HG02870 (cell line): ENCODE data around the gene SMIM24.
"Not testable (repeated sequence)": the region's sequence is repeated elsewhere in the genome, so short reads cannot be mapped to it uniquely, and the experiment has no call there.

Experiments used
- ATAC-seq: cut with Tn5 transposase; IDR thresholded peaks from one replicate; pipeline ENCODE4 v1.9.1; 2021; ENCODE audit warnings: mild to moderate bottlenecking, moderate library complexity; ENCODE audit not compliant: unreplicated experiment

Gene SMIM24

DNA sequence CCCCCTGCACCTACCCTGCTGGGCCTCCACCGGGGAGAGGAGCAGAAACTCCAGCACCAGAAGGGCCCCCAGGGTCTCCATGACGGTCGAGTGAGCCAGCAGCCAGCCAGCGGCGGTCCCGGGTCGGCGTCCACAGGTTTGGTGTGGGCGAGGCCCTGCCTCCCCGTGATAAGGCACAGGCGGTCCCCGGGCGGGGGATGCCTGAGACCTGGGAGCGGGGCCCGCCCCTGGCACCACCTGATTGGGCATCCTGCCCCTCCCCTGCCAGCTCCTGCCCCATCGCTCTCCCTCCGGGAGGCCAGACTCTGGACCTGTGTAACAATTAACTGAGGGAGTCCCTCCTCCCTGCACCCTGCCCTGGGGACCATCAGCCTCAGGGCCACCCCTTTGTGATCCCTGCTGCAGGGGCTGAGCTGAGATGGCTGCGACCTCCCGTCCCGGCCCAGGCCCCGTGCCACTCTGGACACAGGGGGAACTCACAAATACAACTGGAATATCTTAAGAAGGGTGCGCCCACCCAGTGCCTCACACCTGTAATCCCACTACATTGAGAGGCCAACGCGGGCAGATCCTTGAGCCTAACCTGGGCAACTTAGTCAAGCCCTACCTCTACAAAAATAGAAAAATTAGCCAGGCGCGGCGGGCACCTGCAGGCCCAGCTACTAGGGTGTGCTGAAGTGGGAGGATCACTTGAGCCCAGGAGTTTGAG, at the start of gene SMIM24:
Gene SMIM24, minus strand, starts transcription at position 143 of the 709 bp plus-strand sequence. Its CDS starts 62 bp downstream, at position 81.
- ATAC-seq, result no peak

DNA sequence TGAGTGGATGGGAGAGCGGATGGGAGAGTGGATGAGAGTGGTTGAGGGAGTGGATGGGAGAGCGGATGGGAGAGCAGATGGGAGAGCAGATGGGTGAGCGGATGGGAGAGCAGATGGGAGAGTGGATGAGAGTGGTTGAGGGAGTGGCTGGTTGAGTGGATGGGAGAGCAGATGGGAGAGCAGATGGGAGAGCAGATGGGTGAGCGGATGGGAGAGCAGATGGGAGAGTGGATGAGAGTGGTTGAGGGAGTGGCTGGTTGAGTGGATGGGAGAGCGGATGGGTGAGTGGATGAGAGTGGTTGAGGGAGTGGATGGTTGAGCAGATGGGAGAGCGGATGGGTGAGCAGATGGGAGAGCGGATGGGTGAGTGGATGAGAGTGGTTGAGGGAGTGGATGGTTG, 49.0 kb upstream of the SMIM24 start:
- ATAC-seq, result not testable (repeated sequence)

DNA sequence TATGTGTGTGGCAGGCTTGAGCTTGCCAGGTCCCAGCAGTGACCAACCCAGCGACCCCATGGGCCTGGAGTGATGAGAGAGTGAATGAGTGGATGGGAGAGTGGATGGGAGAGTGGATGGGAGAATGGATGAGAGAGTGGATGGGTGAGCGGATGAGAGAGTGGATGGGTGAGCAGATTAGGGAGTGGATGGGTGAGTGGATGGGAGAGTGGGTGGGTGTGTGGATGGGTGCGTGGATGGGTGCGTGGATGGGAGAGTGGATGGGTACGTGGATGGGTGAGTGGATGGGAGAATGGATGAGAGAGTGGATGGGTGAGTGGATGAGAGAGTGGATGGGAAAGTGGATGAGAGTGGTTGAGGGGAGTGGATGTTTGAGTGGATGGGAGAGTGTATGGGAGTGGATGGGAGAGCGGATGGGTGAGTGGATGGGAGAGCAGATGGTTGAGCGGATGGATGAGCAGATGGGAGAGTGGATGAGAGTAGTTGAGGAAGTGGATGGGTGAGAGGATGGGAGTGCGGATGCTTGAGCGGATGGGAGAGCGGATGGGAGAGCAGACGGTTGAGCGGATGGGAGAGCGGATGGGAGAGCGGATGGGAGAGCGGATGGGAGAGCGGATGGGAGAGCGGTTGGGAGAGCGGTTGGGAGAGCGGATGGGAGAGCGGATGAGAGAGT, 48.4 kb upstream of the SMIM24 start:
- ATAC-seq, result no peak

DNA sequence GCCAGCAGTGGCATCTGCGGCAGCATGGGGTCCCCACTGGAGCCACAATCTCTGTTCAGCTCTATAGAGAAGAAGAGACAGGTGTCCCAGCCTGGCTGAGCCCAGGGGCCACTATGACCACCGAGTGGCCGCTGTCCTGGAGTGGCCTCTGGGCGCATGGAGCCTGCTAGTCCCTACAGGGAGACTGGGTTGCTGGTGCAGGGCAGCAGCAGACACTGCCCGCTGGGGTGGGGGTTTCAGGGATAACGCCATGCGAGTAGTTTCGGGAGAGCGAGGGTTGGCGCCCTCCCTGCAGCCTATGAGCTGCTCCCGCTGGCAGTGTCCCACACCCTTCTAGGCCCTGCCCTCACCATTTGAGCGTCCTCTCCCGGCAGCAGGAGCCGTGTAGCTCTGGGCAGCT, 47.8 kb upstream of the SMIM24 start:
- no peak for ATAC-seq

DNA sequence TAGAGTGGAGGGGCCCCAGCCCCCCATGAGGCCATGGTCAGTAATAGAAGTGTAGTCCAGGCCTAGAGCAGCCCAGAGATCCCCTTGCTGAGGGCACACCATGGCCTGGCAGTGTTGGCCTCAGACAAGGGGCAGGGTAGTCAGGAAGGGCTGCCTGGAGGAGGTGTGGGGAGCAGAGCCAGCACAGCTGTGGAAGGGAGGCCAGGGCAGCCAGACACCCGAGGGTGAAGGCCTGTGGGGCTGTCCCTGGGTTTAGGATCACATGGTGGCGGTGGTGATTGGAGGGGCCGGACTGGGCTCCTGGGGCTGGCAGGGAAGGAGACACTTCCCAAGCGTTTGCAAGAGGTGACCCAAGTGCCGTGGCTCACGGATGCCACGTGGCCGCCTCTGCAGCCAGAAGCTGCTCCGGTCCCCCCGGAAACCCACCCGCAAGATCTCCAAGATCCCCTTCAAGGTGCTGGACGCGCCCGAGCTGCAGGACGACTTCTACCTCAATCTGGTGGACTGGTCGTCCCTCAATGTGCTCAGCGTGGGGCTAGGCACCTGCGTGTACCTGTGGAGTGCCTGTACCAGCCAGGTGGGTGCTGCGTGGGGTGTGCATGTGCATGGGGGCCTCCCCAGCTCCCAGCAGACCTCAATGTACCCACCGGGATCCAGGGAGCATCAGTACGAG, 47.0 kb upstream of the SMIM24 start:
- ATAC-seq, result no peak

DNA sequence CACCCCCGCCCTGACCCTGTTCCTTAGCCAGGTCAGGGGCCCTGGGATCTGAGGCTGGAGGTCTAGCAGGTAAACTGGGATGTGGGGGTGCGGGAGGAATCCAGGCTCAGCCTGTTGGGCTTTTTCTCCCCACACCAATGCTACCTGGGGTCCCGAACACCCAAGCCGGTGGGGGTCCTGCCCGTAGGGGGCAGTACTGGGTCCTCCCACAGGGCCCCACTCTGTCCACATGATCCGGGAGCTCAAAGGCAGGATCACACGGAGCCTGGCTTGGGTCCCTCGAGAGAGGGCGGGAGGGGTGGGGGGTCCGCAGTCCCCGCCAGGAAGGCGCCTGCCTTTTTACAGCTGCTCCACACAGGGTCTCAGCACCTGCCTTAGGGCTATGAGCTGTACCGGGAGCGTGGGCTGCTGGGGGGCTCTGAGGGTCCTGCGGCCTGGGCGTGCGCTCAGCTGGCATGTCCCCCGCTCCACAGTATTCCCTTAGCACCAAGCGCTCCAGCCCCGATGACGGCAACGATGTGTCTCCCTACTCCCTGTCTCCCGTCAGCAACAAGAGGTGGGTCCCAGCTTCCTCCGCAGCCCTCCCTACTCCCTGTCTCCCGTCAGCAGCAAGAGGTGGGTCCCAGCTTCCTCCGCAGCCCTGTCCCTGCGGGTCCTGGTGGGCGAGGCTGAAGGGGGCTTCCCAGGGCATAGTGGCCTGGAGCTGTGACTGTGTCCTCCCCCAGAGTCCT, 46.3 kb upstream of the SMIM24 start:
- no peak for ATAC-seq

DNA sequence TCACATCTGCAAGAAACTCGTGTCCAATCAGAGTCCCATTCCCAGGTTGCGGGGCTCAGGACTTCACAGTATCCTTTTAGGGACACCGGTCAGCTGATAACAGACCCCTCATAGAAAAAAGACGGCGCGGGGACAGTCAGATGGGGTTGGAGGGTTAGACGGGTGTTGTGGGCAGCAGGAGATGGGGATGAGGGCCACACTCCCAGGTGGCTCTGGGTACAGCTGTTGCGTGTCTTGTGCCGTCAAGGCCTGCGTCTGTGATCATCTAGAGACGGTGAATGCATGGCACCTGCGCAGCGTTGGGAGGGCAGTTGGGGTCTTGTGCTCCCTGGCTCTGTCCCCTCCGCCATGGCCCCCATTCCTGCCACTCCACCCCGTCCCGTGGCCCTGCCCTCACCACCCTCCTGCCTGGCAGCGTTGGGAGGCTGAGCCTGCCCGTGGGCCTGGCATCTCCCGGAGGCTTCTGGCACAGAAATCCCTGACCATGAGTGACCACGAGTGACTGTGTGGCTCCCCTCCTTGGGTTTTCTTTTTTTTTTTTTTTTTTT, 44.7 kb upstream of the SMIM24 start:
- no peak for ATAC-seq

GRCh38 chr19:3524078-3524842, 43.9 kb upstream of the SMIM24 start:
- ATAC-seq, result no peak

DNA sequence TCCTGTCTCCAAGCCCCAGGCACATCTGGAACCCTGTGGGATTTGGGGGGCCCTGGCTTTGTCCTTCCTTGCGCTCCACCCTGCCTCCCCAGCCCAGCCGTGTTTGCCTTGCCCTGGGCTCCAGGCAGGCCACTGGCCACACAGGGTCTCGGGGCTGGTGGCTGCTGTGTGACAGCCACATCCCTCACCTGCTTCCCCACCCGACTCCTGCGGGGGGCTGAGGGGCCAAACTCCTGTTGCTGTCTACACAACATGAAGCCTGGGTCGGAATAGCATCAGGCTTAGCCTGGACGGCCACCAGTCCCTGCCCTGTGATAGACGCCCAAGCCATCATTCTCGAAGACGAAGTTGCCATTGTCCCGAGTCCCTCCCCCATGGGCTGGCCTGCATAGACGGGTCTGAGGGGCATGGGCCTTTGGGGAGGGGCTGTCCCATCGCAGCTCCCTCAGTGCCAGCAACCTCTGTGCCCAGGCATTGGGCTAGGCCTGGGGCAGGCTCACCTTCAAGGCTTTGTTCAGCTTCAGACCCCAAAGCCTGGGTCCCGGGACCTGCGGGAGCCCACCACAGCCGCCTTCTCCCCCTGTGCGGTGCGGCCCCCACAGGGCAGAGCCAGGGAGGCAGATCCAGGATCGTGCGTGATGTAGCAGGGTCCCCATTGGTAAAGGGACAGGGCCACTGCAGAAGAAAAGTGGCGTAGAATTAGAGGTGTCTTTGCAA, 43.2 kb upstream of the SMIM24 start:
- ATAC-seq, result no peak

DNA sequence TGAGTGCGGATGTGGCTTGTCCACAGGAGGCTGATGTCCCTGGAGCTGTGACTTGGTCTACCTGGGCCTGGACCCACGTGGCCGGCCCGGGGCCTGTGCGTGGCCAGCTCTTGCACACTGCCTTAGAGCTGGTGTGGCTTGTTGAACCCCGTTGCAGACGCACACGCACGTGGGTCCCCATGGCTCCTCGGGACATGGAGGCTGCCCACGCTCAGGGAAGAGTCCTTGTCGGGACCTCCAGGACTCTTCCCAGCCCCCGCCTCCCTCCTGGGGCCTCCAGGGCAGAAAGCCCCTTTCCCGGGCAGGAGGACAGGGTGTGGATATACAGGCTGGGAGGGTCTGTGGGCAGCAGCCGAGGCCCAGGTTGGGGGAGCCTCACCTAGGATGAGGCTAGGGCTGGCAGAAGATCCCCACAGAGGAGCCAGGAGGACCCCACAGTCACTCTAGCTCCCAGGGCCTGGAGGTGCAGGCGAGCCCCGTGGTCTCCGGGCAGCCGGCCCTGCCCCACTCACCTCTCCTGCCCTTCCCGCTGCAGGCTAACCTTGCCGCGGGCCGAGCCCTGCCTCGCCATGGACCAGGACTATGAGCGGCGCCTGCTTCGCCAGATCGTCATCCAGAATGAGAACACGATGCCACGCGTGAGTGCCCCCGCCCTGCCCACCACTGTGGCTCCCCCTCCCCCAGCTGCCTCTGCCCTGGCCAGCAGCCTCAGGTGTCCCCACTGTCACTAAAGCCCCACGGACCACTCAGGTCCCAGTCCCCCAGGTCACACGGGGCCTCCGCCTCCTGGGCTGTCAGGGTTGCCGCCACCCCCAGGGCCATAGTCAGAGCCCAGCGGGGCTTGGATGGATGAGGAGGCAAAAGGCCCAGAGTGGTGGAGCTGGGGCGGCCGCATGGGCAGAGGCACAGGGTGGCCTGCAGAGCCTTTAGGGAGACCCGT, 42.4 kb upstream of the SMIM24 start:
- no peak for ATAC-seq

- no peak for ATAC-seq
Observed at GRCh38 chr19:3521104-3521445, 40.8 kb upstream of the SMIM24 start.

- no peak for ATAC-seq
Observed at GRCh38 chr19:3520166-3521103, 40.1 kb upstream of the SMIM24 start.

DNA sequence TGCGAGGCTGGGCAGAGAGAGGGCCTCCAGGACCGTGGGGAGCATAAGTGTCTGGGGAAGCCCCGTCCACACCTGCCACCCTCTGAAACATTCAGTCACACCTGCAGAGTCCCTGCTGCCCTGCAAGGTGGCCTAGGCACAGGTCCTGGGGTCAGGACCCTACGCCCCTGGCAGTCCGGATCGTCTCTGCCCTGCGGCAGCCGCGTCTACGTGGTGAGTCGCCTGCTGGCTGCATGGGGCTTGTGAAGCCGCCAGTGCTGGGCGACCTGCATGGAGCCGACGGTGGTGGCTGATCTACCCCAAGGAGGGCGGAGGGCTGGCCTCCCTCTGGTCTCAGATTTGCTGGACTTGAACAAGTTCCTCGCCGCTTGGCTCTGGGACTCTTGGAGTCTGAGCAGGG, 38.8 kb upstream of the SMIM24 start:
- ATAC-seq, result no peak

DNA sequence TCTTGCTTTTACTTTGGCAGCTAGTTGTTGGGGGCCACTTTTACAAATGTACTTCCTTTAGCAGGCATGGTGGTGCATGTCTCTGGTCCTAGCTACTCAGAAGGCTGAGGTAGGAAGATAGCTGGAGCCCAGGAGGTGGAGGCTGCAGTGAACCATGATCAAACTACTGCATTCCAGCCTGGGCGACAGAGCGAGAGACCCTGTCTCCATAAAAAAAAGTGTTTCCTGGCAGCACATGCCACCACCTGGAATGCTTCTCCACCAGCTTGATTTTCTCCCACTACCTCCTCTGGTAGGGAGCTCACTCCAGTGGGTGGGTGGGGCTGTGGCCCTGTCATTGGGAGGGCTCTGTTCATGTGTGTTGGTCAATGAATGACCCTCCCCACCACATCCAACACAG, 38.3 kb upstream of the SMIM24 start:
- no peak for ATAC-seq

- no peak for ATAC-seq
Observed at GRCh38 chr19:3518255-3518654, 37.9 kb upstream of the SMIM24 start.

GRCh38 chr19:3517638-3518037, 37.3 kb upstream of the SMIM24 start:
- no peak for ATAC-seq

DNA sequence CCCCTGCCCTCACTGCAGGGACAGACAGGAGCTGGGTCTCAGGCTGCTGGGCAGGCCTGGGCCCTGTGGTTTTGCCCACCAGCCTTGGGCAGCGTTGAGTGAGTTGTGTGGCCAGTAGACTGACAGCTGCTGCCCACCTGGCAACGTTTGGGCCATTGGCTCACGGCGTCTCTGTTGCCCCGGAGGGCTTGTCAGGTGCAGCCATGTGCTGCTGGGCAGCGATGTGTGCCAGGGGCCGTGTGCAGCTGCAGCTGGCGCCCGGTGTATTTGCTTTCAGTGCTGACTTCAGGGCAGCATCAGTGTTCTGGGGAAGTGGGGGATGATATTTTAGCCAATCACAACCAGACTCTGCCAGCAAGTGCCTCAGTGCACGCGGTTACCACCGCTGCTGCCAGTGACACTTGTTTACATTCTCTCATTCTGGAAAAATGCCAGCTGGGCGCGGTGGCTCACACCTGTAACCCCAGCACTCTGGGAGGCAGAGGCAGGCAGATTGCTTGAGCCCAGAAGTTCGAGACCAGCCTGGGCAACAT, 36.4 kb upstream of the SMIM24 start:
- ATAC-seq, result no peak
